T-cell (primary cell): ENCODE data around the gene MZB1. TPM values are rescaled to one million over a fixed set of nuclear protein-coding genes. Genes with fewer than 3 reads are reported as not detected.

Experiments
- ATAC-seq, 4 experiments: fragments of 200-7000 bp in 3 of 4; fragments of 150-1000 bp in 1 of 4; cut with Tn5 transposase; replicated peaks in 1 of 4; 1 replicate in 3 of 4; 2 replicates in 1 of 4; pipeline ENCODE4 v1.10.0; 2021; ENCODE audit warnings: moderate library complexity in 3 of 4, mild to moderate bottlenecking in 2 of 4, moderate number of reproducible peaks in 1 of 4
- CTCF ChIA-PET, 2 donors: fragments of 300-600 bp; sonication (Branson Sonifier 250); formaldehyde crosslinking; loops; one replicate each; lab custom pipeline; 2022; ENCODE audit warnings: antibody characterized with exemption in 2 of 2; lab: Charles Lee
- POLR2A ChIA-PET, 2 donors: fragments of 300-600 bp; sonication (Branson Sonifier 250); formaldehyde crosslinking; loops; one replicate each; lab custom pipeline; 2022; ENCODE audit warnings: antibody characterized with exemption in 2 of 2; lab: Charles Lee
- DNase-seq, 35 experiments: peaks; one replicate each; pipeline versions ENCODE4 v3.0.0 to v3.0.0-alpha.2; 2013 to 2023
- H3K27ac ChIP-seq: one replicate; pipeline ENCODE4 v1.5.1; 2013; ENCODE audit warnings: low read length
- H3K27me3 ChIP-seq, 2 experiments: replicated peaks in 1 of 2; 1 replicate in 1 of 2; 2 replicates in 1 of 2; pipeline versions ENCODE4 v1.6.1 to v1.7.0; 2013; ENCODE audit warnings: low read length in 1 of 2, mixed read lengths in 1 of 2; ENCODE audit not compliant: control insufficient read depth in 2 of 2, insufficient read depth in 2 of 2; ENCODE audit errors: extremely low read depth in 1 of 2
- H3K36me3 ChIP-seq, 2 donors: 1 replicate in 1 of 2; 2 replicates in 1 of 2; pipeline versions ENCODE4 v1.6.1 to v1.7.0; 2013; ENCODE audit warnings: low read length in 1 of 2; ENCODE audit not compliant: control insufficient read depth in 2 of 2, insufficient read depth in 1 of 2; ENCODE audit errors: extremely low read depth in 1 of 2
- H3K4me1 ChIP-seq, 2 experiments: 1 replicate in 1 of 2; 2 replicates in 1 of 2; pipeline versions ENCODE4 v1.6.1 to v1.7.0; 2013; ENCODE audit warnings: low read length in 2 of 2, mixed read lengths in 1 of 2; ENCODE audit not compliant: insufficient read depth in 2 of 2, control insufficient read depth in 1 of 2; ENCODE audit errors: extremely low read depth in 1 of 2
- H3K4me3 ChIP-seq, 2 donors: 1 replicate in 1 of 2; 2 replicates in 1 of 2; pipeline versions ENCODE4 v1.5.1 to v1.7.0; 2013; ENCODE audit warnings: mild to moderate bottlenecking in 2 of 2, low read length in 1 of 2, moderate library complexity in 1 of 2; ENCODE audit not compliant: control insufficient read depth in 1 of 2; ENCODE audit errors: extremely low read depth in 1 of 2
- H3K9me3 ChIP-seq: 2 replicates; pipeline ENCODE4 v1.7.0; 2013
- H3K27ac Mint-ChIP-seq, 2 donors: one replicate each; pipeline ENCODE4 v1.8.0; 2020 to 2021; ENCODE audit warnings: mild to moderate bottlenecking in 2 of 2, mixed read lengths in 2 of 2
- H3K27me3 Mint-ChIP-seq, 2 donors: one replicate each; pipeline ENCODE4 v1.8.0; 2021 to 2022; ENCODE audit warnings: mixed read lengths in 2 of 2
- H3K36me3 Mint-ChIP-seq: one replicate; pipeline ENCODE4 v1.8.0; 2021; ENCODE audit warnings: mixed read lengths
- H3K4me1 Mint-ChIP-seq, 3 donors: one replicate each; pipeline ENCODE4 v1.8.0; 2020 to 2022; ENCODE audit warnings: mixed read lengths in 3 of 3, mild to moderate bottlenecking in 1 of 3
- H3K4me3 Mint-ChIP-seq, 3 donors: one replicate each; pipeline ENCODE4 v1.8.0; 2020 to 2022; ENCODE audit warnings: mild to moderate bottlenecking in 3 of 3, mixed read lengths in 3 of 3, moderate library complexity in 3 of 3
- H3K9me3 Mint-ChIP-seq, 3 donors: one replicate each; pipeline ENCODE4 v1.8.0; 2020 to 2022; ENCODE audit warnings: mixed read lengths in 3 of 3
- WGBS: methylation state at CpG from one replicate; pipeline ENCODE4 v1.1.5; 2013; ENCODE audit warnings: missing lambda C conversion rate; ENCODE audit not compliant: insufficient coverage; 5-methylcytosine and 5-hydroxymethylcytosine counted together
- total RNA-seq, 35 experiments: library from RNA in 6 of 35; stranded (reverse) in 6 of 35; fragments of 120-200 nt in 1 of 35; gene quantifications; one replicate each; pipeline versions ENCODE4 v1.2.1 to v1.2.4 and lab custom pipeline; 2013 to 2026

Gene MZB1
- total RNA-seq, 5 donors from 2014 or later (not counting 1 experiment from before 2014, with no cell fraction given): 2.2 to 6.5 (median 5.0) TPM

DNA sequence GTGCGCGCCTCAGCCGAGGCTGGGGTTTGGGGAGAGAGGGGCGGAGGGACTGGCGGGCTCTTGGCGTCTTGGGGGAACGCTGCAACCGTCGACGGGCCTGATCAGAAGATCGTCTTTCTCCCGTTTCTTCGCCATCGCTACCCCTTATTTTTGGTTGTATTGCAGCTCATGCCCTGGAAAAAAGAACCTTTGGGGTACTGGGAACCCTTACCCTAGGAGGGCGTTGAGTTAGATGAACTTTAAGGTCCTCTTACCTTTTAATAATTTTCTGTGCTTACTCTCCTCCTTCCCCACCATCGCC lies 47.3 kb downstream of the MZB1 start:
- Histone ChIP-seq H3K27ac (peak overlapping the region; percentile 99), H3K9me3 (no peaks in the 10 kb centered on the region), H3K36me3 (peaks cover 0 to 3% of the 10 kb centered on the region in 2 donors), H3K4me3 (peak overlapping the region; percentile 99 to 100), H3K4me1 (peaks cover 23 to 42% of the 10 kb centered on the region in 2 experiments), H3K27me3 (peaks cover 0 to 3% of the 10 kb centered on the region in 2 experiments)
- Mint-ChIP-seq H3K4me3 (peak overlapping the region; percentile 98 to 100 (median 100)), H3K27me3 (no peaks in the 10 kb centered on the region), H3K9me3 (no peaks in the 10 kb centered on the region), H3K36me3 (peaks cover 21% of the 10 kb centered on the region), H3K4me1 (peaks cover 52 to 62% (median 61%) of the 10 kb centered on the region in 3 donors), H3K27ac (peak overlapping the region; percentile 99)
- ChIA-PET CTCF (interaction anchor here (0.7 to 1.6 kb wide), 10 partner anchors 8 to 91 kb away, joined by 3 to 7 read pairs (median 6); partner anchors contain the start of genes MATR3 (in 1 of the 2) and SPATA24 (in 1 of the 2)), POLR2A (interaction anchor here (0.6 to 1.6 kb wide), 26 partner anchors 10 to 883 kb away, joined by 3 to 14 read pairs (median 4); partner anchors contain the start of genes DNAJC18 (in 1 of the 2) and MATR3 (in 1 of the 2))
- 0% methylated on average over 5 of the region's 16 CpGs for WGBS
- DNase-seq (peak in 22 of 35 experiments; percentile 72 to 85 (median 81)), ATAC-seq (no peak)

DNA sequence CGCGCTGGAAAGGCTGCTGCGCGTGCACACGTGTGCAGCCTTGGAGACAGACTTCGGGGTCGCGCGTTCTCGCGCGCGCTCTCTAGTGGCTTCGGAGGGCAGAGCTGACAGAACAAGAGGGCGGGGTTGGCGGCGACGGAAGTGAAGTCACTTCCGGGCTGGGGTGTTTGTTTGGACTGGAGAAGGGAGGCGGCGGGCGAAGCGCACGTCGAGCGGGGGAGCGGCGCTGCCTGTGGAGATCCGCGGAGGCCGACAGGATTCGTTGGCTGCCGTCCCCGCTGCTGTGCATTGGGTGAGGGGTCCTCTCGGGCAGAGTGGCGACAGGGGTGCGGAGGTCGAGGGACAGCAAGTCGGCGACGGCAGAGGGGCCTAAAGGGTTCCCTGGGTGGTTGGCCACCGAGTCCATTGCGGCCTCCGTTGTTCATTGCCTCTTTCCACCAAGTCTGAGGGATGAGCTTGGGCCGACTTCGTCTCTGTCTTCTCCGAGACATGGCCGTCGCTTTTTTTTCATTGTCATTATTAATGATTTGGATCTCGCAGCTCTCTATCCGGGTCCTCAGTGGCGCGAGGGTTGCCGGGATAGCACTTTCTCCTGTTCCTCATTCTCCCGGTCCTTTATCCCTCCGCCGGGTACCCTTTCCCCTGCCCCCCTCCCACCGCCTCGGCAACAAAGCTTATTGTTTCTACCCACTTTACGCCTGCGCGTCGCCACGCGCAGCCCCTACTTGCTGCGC lies 47.9 kb downstream of the MZB1 start, which contains the start of gene PAIP2:
Gene PAIP2 (plus strand): TSS at position 166 of the 734 bp plus-strand sequence. CDS start 21,931 bp downstream, outside the sequence.
- WGBS: under 1% methylated on average over 60 of the region's 66 CpGs
- H3K4me1 Mint-ChIP-seq: peaks cover 53 to 61% (median 58%) of the 10 kb centered on the region in 3 donors

DNA sequence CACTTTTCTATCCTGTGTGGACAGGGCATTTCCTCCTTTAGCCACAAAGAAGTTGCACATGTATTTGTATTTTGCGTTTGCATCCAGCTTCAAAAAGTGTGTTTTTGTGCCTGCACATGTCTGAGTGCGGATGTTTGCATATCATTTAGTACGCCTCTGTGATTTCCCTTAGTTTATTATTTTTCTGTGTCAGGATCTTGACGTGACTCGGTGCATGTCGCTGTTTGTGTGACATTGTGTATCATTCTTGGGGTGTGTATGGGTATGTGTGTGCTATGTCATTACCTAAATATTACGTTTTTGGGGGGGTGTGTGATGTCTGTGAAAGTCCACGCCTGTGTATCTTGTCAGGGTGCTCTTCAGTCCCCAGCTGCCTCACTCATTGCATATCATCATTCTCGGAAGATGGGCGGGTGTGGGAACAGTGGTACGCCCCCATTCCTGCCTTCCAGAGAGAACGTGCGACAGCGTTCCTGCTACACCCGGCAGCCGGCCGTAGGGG lies 48.5 kb downstream of the MZB1 start:
- peak overlapping the region; percentile 99 for H3K27ac ChIP-seq

More for the DNA sequence above, 47.9 kb downstream of the MZB1 start, which contains the start of gene PAIP2:
- Mint-ChIP-seq H3K4me3 (peak within 1 kb of the TSS; percentile 98 to 100 (median 100)), H3K27me3 (no peaks in the 10 kb centered on the region), H3K27ac (peak within 1 kb of the TSS; percentile 99), H3K36me3 (peaks cover 19% of the 10 kb centered on the region), H3K9me3 (no peaks in the 10 kb centered on the region)
- POLR2A ChIA-PET: interaction anchor here (0.5 to 1.6 kb wide), 29 partner anchors 9 to 1096 kb away, joined by 3 to 14 read pairs (median 4); partner anchors contain the start of genes DNAJC18 (in 1 of the 2) and MATR3 (in 1 of the 2)
- DNase-seq (peak; percentile 94 to 100 (median 98)), ATAC-seq (peak; percentile 85 to 93 (median 91))
- Histone ChIP-seq H3K27me3 (peaks cover 0 to 3% of the 10 kb centered on the region in 2 experiments), H3K9me3 (no peaks in the 10 kb centered on the region), H3K4me1 (peaks cover 23 to 38% of the 10 kb centered on the region in 2 experiments), H3K27ac (peak within 1 kb of the TSS; percentile 99), H3K36me3 (peaks cover 0 to 3% of the 10 kb centered on the region in 2 donors), H3K4me3 (peak within 1 kb of the TSS; percentile 99 to 100)
- CTCF ChIA-PET: interaction anchor here (0.6 to 1.6 kb wide), 13 partner anchors 9 to 762 kb away, joined by 3 to 7 read pairs (median 6); partner anchors contain the start of genes MATR3 (in 1 of the 2) and SPATA24 (in 1 of the 2)

DNA sequence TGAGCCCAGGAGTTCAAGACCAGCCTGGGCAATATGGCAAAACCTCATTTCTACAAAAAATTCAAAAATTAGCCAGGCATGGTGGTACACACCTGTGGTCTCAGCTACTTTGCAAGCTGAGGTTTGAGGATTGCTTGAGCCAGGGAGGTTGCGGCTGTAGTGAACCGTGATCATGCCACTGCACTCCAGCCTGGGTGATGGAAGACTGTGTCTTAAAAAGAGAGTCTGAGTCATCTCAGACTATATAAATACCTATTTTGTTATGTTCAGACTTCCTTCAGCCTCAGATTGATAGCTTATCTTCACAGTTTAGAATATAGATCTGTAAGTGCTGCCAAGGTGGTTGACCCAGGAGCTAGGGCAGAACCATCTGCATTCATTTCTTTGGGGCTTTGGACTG lies 49.7 kb downstream of the MZB1 start:
- no peaks in the 10 kb centered on the region for H3K27me3 Mint-ChIP-seq
- ATAC-seq (no peak), DNase-seq (no peak)
- H3K36me3 Mint-ChIP-seq: peaks cover 14% of the 10 kb centered on the region
- Histone ChIP-seq H3K9me3 (no peaks in the 10 kb centered on the region), H3K4me1 (peaks cover 23 to 26% of the 10 kb centered on the region in 2 experiments), H3K27ac (no peak overlapping the region), H3K27me3 (peaks cover 0 to 3% of the 10 kb centered on the region in 2 experiments), H3K4me3 (no peak overlapping the region), H3K36me3 (no peaks in the 10 kb centered on the region)
- H3K4me1 Mint-ChIP-seq: peaks cover 51 to 59% (median 52%) of the 10 kb centered on the region in 3 donors
- no peaks in the 10 kb centered on the region for H3K9me3 Mint-ChIP-seq
- no peak overlapping the region for H3K27ac Mint-ChIP-seq
- POLR2A ChIA-PET: interaction anchor here in 1 of 2 donors (0.7 kb wide), 2 partner anchors 27 to 796 kb away, joined by 3 to 6 read pairs; no protein-coding TSS in a partner anchor
- CTCF ChIA-PET: no interaction called here
- peak overlapping the region in 2 of 3 donors; percentile 36 to 100 for H3K4me3 Mint-ChIP-seq
- WGBS: no CpG with 5 or more reads among the region's 2 CpGs

More for the DNA sequence above, 48.5 kb downstream of the MZB1 start:
- WGBS: 2% methylated on average over 15 of the region's 17 CpGs
- peak in 3 of 4 experiments; percentile 12 to 17 (median 13) for ATAC-seq
- H3K4me3 ChIP-seq: peak overlapping the region; percentile 99 to 100
- Mint-ChIP-seq H3K27me3 (no peaks in the 10 kb centered on the region), H3K27ac (peak overlapping the region; percentile 99), H3K9me3 (no peaks in the 10 kb centered on the region), H3K36me3 (peaks cover 18% of the 10 kb centered on the region), H3K4me1 (peaks cover 55 to 61% (median 60%) of the 10 kb centered on the region in 3 donors), H3K4me3 (peak overlapping the region; percentile 98 to 100 (median 100))
- H3K27me3 ChIP-seq: peaks cover 0 to 3% of the 10 kb centered on the region in 2 experiments
- H3K36me3 ChIP-seq: no peaks in the 10 kb centered on the region
- no peak for DNase-seq
- peaks cover 23 to 32% of the 10 kb centered on the region in 2 experiments for H3K4me1 ChIP-seq
- ChIA-PET POLR2A (interaction anchor here (0.7 to 1.6 kb wide), 7 partner anchors 9 to 891 kb away, joined by 3 to 12 read pairs (median 5); partner anchors contain the start of gene MATR3 (in 1 of the 2)), CTCF (interaction anchor here (0.6 to 1.6 kb wide), 8 partner anchors 10 to 762 kb away, joined by 3 to 7 read pairs (median 6); partner anchors contain the start of gene MATR3 (in 1 of the 2))
- H3K9me3 ChIP-seq: no peaks in the 10 kb centered on the region

Other genes with a start within 250 kb of the MZB1 start
- gene SIL1, start 191.5 kb downstream of the MZB1 start, total RNA-seq: 10 to 100 TPM; 14.2 to 16.5 (median 15.8) TPM
- 100 to 1,000 TPM; 187 to 359 (median 200) TPM for gene MATR3, start 96.2 kb downstream of the MZB1 start, total RNA-seq
- gene PAIP2, start 48.1 kb downstream of the MZB1 start, total RNA-seq: 100 to 1,000 TPM in 4 of 5 donors, 10 to 100 TPM in 1; 96.5 to 119 (median 101) TPM
- gene SLC23A1, start 6.6 kb downstream of the MZB1 start, total RNA-seq: under 1 TPM in 2 of 5 donors, not detected in 3; 0.15 to 0.86 TPM
- gene PROB1, start 5.2 kb upstream of the MZB1 start, total RNA-seq: 1 to 10 TPM in 3 of 5 donors, under 1 TPM in 2; 0.58 to 1.7 (median 1.5) TPM
- gene SPATA24, start 14.2 kb upstream of the MZB1 start, total RNA-seq: 1 to 10 TPM; 3.6 to 9.0 (median 4.8) TPM
- gene DNAJC18, start 49.6 kb upstream of the MZB1 start, total RNA-seq: 1 to 10 TPM; 4.7 to 7.2 (median 6.4) TPM
- gene ECSCR, start 72.8 kb upstream of the MZB1 start, total RNA-seq: under 1 TPM in 1 of 5 donors, not detected in 4; 0.70 TPM
- gene SMIM33, start 81.1 kb upstream of the MZB1 start, total RNA-seq: 1 to 10 TPM in 1 of 5 donors, under 1 TPM in 4; 0.13 to 1.1 (median 0.47) TPM
- 100 to 1,000 TPM; 102 to 181 (median 138) TPM for gene STING1, start 92.8 kb upstream of the MZB1 start, total RNA-seq
- gene UBE2D2, start 171.4 kb upstream of the MZB1 start, total RNA-seq: 100 to 1,000 TPM; 138 to 176 (median 152) TPM